EH (cell line): ENCODE measurements around the gene TTLL3.
A peak's percentile ranks its signal among the peaks of the same experiment; 100 is the strongest.

ENCODE experiments used
- DNase-seq: peaks from one replicate; pipeline ENCODE4 v3.0.0-alpha.2; 2015; ENCODE audit warnings: low read depth

Gene TTLL3

GRCh38 chr3:9807981-9808344, 2.1 kb upstream of the TTLL3 start:
- DNase-seq = no peak

- peak; percentile 36 for DNase-seq
Measured at GRCh38 chr3:9808345-9809037, 1.6 kb upstream of the TTLL3 start.

GRCh38 chr3:9809239-9809614, 835 bp upstream of the TTLL3 start:
- DNase-seq = no peak

GRCh38 chr3:9810433-9810770, 340 bp downstream of the TTLL3 start:
- no peak for DNase-seq

GRCh38 chr3:9810846-9811245, 784 bp downstream of the TTLL3 start:
- DNase-seq = peak; percentile 15

GRCh38 chr3:9812870-9813483, 2.9 kb downstream of the TTLL3 start:
- DNase-seq = no peak

- no peak for DNase-seq
Measured at GRCh38 chr3:9815986-9816385, 5.9 kb downstream of the TTLL3 start.

GRCh38 chr3:9817436-9817835, 7.4 kb downstream of the TTLL3 start:
- DNase-seq = no peak

GRCh38 chr3:9818666-9819335, 8.7 kb downstream of the TTLL3 start:
- no peak for DNase-seq

GRCh38 chr3:9820543-9820942, 10.5 kb downstream of the TTLL3 start:
- no peak for DNase-seq

GRCh38 chr3:9820946-9821345, 10.9 kb downstream of the TTLL3 start:
- peak; percentile 34 for DNase-seq

GRCh38 chr3:9825451-9826040, 15.5 kb downstream of the TTLL3 start:
- no peak for DNase-seq

GRCh38 chr3:9826815-9827573, 16.9 kb downstream of the TTLL3 start:
- peak; percentile 46 for DNase-seq

GRCh38 chr3:9828801-9829755, 19.0 kb downstream of the TTLL3 start:
- DNase-seq = no peak

- DNase-seq = no peak
Measured at GRCh38 chr3:9831253-9831652, 21.2 kb downstream of the TTLL3 start.

- DNase-seq = no peak
Measured at GRCh38 chr3:9833078-9833477, 23.0 kb downstream of the TTLL3 start.

GRCh38 chr3:9834520-9835380, 24.7 kb downstream of the TTLL3 start:
- DNase-seq = no peak

GRCh38 chr3:9837701-9838582, 27.9 kb downstream of the TTLL3 start:
- DNase-seq = no peak

- DNase-seq = no peak
Measured at GRCh38 chr3:9838856-9839255, 28.8 kb downstream of the TTLL3 start.
